Measurements from ENCODE around the gene DACT1.

Gene DACT1

DNA sequence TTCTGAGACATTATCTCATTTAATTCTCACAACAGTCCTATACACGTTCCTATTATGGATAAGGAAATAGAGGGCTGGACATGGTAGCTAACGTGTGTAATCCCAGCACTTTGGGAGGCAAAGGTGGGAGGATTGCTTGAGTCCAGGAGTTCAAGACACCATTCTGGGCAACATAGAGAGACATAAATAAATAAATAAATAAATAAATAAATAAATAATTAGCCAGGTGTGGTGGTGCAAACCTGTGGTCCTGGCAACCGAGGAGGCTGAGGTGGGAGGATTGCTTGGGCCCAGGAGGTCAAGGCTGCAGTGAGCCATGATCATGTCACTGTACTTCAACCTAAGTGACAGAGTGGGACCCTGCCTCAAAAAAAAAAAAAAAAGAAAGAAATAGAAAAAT lies 22.6 kb downstream of the DACT1 start:
- no peak for TF ChIP-seq POU6F1 (CRISPR knock-in tag; IDR thresholded peaks at IDR 0.05; ENCODE audit: borderline replicate concordance, low read depth)
- no peak for ATAC-seq

GRCh38 chr14:58662018-58662417 lies 24.3 kb downstream of the DACT1 start:
- no peak for TF ChIP-seq TSHZ2 (CRISPR knock-in tag; IDR thresholded peaks at IDR 0.05)
- no peak for TF ChIP-seq ZNF8 (CRISPR knock-in tag; IDR thresholded peaks at IDR 0.05)
- TF ChIP-seq ISL1 (CRISPR knock-in tag; IDR thresholded peaks at IDR 0.05): no peak
- no peak for TF ChIP-seq ZFP30 (CRISPR knock-in tag; IDR thresholded peaks at IDR 0.05)
- no peak for TF ChIP-seq TOX (CRISPR knock-in tag; IDR thresholded peaks at IDR 0.05; ENCODE audit: borderline replicate concordance)
- TF ChIP-seq ZC3H10 (CRISPR knock-in tag; IDR thresholded peaks at IDR 0.05): no peak
- TF ChIP-seq ESRRG (CRISPR knock-in tag; IDR thresholded peaks at IDR 0.05): no peak
- TF ChIP-seq OSR1 (CRISPR knock-in tag; IDR thresholded peaks at IDR 0.05): no peak
- no peak for TF ChIP-seq POU6F1 (CRISPR knock-in tag; IDR thresholded peaks at IDR 0.05; ENCODE audit: borderline replicate concordance, low read depth)
- no peak for TF ChIP-seq SNAI2 (CRISPR knock-in tag; IDR thresholded peaks at IDR 0.05)
- no peak for TF ChIP-seq ZFP3 (CRISPR knock-in tag; IDR thresholded peaks at IDR 0.05)
- TF ChIP-seq ZNF70 (CRISPR knock-in tag; IDR thresholded peaks at IDR 0.05): no peak
- no peak for TF ChIP-seq ZNF565 (CRISPR knock-in tag; conservative IDR thresholded peaks at IDR 0.05; ENCODE audit: low read depth)
- no peak for TF ChIP-seq ARNTL (CRISPR knock-in tag; IDR thresholded peaks at IDR 0.05; ENCODE audit: borderline replicate concordance, low read depth)
- no peak for TF ChIP-seq BACH2 (CRISPR knock-in tag; IDR thresholded peaks at IDR 0.05; ENCODE audit: borderline replicate concordance)
- ATAC-seq: no peak

DNA sequence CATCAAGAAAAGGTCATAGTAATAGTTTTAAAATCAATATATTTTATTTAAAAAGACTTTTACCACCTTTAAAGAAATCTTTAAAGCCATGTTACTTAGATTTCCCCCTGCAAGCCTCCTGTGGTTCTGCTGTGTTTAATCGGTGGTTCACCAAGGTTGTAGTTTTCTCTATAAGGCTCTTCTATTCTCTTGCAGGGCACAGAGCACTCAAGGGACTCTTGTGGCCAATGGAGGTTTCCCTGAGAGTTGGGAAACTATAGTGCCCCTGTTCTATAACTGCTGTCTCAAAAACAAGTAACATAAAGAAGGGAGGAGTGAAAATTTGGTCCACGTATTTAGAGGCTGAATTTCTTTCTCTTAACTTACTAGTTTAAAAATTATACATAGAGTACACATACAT lies 25.0 kb downstream of the DACT1 start:
- no peak for ATAC-seq
- TF ChIP-seq ARNTL (CRISPR knock-in tag; IDR thresholded peaks at IDR 0.05; ENCODE audit: borderline replicate concordance, low read depth) (no peak), TCF4 (CRISPR knock-in tag; IDR thresholded peaks at IDR 0.05; ENCODE audit: borderline replicate concordance) (no peak), ZNF8 (CRISPR knock-in tag; IDR thresholded peaks at IDR 0.05) (no peak), ESRRG (CRISPR knock-in tag; IDR thresholded peaks at IDR 0.05) (no peak), OSR1 (CRISPR knock-in tag; IDR thresholded peaks at IDR 0.05) (no peak), ZNF565 (CRISPR knock-in tag; conservative IDR thresholded peaks at IDR 0.05; ENCODE audit: low read depth) (no peak), RARB (CRISPR knock-in tag; IDR thresholded peaks at IDR 0.05) (no peak), TOX (CRISPR knock-in tag; IDR thresholded peaks at IDR 0.05; ENCODE audit: borderline replicate concordance) (no peak), ZFP30 (CRISPR knock-in tag; IDR thresholded peaks at IDR 0.05) (no peak), ISL1 (CRISPR knock-in tag; IDR thresholded peaks at IDR 0.05) (no peak), SNAI2 (CRISPR knock-in tag; IDR thresholded peaks at IDR 0.05) (no peak), PATZ1 (CRISPR knock-in tag; IDR thresholded peaks at IDR 0.05; ENCODE audit: borderline replicate concordance) (no peak), ZC3H10 (CRISPR knock-in tag; IDR thresholded peaks at IDR 0.05) (no peak), ZFP3 (CRISPR knock-in tag; IDR thresholded peaks at IDR 0.05) (no peak), CSDC2 (CRISPR knock-in tag; IDR thresholded peaks at IDR 0.05) (no peak), TSHZ2 (CRISPR knock-in tag; IDR thresholded peaks at IDR 0.05) (no peak), ZNF70 (CRISPR knock-in tag; IDR thresholded peaks at IDR 0.05) (no peak), POU6F1 (CRISPR knock-in tag; IDR thresholded peaks at IDR 0.05; ENCODE audit: borderline replicate concordance, low read depth) (no peak)
- TF ChIP-seq, protein P1, sequence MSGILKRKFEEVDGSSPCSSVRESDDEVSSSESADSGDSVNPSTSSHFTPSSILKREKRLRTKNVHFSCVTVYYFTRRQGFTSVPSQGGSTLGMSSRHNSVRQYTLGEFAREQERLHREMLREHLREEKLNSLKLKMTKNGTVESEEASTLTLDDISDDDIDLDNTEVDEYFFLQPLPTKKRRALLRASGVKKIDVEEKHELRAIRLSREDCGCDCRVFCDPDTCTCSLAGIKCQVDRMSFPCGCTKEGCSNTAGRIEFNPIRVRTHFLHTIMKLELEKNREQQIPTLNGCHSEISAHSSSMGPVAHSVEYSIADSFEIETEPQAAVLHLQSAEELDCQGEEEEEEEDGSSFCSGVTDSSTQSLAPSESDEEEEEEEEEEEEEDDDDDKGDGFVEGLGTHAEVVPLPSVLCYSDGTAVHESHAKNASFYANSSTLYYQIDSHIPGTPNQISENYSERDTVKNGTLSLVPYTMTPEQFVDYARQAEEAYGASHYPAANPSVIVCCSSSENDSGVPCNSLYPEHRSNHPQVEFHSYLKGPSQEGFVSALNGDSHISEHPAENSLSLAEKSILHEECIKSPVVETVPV (CRISPR knock-in tag; IDR thresholded peaks at IDR 0.05): no peak
